NCI-H1048 (cell line): ENCODE data around the gene GLE1.
"Not testable (repeated sequence)": the region's sequence is repeated elsewhere in the genome, so short reads cannot be mapped to it uniquely, and the experiment has no call there.

Experiments
- DNase-seq: peaks from one replicate; lab custom pipeline; 2025; lab: John Stamatoyannopoulos, UW

The GLE1 gene

GRCh38 chr9:128497824-128498610, 6.5 kb upstream of the GLE1 start:
- no peak for DNase-seq

GRCh38 chr9:128498911-128499310, 5.6 kb upstream of the GLE1 start:
- DNase-seq = no peak

GRCh38 chr9:128499920-128500319, 4.6 kb upstream of the GLE1 start:
- no peak for DNase-seq

- not testable (repeated sequence) for DNase-seq
Observed at GRCh38 chr9:128503415-128503825, 1.1 kb upstream of the GLE1 start.

GRCh38 chr9:128503870-128504269, 649 bp upstream of the GLE1 start:
- no peak for DNase-seq

GRCh38 chr9:128505414-128505765, 871 bp downstream of the GLE1 start:
- no peak for DNase-seq

- not testable (repeated sequence) for DNase-seq
Observed at GRCh38 chr9:128505906-128506305, 1.4 kb downstream of the GLE1 start.

- DNase-seq = no peak
Observed at GRCh38 chr9:128512820-128513219, 8.3 kb downstream of the GLE1 start.

- DNase-seq = no peak
Observed at GRCh38 chr9:128521956-128522355, 17.4 kb downstream of the GLE1 start.

GRCh38 chr9:128523199-128523925, 18.8 kb downstream of the GLE1 start:
- no peak for DNase-seq

GRCh38 chr9:128526720-128527119, 22.2 kb downstream of the GLE1 start:
- DNase-seq = no peak

GRCh38 chr9:128528445-128529160, 24.1 kb downstream of the GLE1 start:
- DNase-seq = no peak

GRCh38 chr9:128529191-128529590, 24.7 kb downstream of the GLE1 start:
- DNase-seq = no peak

GRCh38 chr9:128532581-128532980, 28.1 kb downstream of the GLE1 start:
- DNase-seq = no peak

- DNase-seq = no peak
Observed at GRCh38 chr9:128540634-128541360, 36.3 kb downstream of the GLE1 start.

- no peak for DNase-seq
Observed at GRCh38 chr9:128546504-128546903, 42.0 kb downstream of the GLE1 start.

- DNase-seq = no peak
Observed at GRCh38 chr9:128548876-128549275, 44.4 kb downstream of the GLE1 start.

GRCh38 chr9:128550226-128550625, 45.7 kb downstream of the GLE1 start:
- no peak for DNase-seq

- DNase-seq = no peak
Observed at GRCh38 chr9:128550770-128551656, 46.5 kb downstream of the GLE1 start.

GRCh38 chr9:128551657-128552152, 47.2 kb downstream of the GLE1 start:
- DNase-seq = peak; percentile 38

- peak; percentile 77 for DNase-seq
Observed at GRCh38 chr9:128552153-128552743, 47.7 kb downstream of the GLE1 start, which contains the start of gene SPTAN1. Gene SPTAN1 (plus strand): TSS chr9:128552587. CDS start chr9:128566741, 14,154 bp downstream.
